ENCODE measurements around the gene TGFBR3.
A peak's percentile ranks its signal among the peaks of the same experiment; 100 is the strongest.

Gene TGFBR3

DNA sequence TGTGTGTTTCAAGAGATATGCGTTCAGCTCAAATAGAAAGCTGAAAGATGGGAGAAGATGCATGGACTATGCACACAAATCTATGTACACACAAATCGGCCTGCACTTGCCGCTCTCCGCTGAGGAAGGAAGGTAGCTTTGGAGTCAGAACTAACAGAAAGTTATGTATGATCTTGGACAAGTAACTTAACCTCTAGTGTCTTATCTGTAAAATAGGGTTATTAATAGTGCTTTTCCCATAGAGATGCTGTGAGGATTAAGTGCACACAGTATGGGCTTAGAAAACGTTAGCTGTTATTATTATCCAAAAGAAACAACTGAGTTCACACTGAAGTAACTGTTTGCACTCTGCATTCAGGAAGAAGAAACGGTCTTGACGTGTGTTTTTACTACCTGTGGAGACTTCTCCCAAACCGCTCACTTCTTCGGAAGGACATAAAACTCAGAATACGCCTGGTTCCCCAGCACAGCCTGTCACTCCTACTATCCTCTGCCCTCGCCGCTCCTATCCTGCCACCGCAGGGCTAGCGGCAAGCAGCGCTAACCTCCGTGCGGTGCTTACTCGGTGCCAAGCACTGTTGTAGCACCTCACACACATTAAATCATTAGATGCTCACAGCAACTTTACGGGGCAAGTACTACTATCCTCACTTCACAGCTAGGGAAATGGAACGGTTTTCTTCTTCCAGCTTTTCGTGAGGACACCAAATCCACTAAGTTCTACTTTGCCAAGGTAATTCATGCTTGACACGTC is 1.3 kb downstream of the TGFBR3 start:
- TF ChIP-seq, protein P1, sequence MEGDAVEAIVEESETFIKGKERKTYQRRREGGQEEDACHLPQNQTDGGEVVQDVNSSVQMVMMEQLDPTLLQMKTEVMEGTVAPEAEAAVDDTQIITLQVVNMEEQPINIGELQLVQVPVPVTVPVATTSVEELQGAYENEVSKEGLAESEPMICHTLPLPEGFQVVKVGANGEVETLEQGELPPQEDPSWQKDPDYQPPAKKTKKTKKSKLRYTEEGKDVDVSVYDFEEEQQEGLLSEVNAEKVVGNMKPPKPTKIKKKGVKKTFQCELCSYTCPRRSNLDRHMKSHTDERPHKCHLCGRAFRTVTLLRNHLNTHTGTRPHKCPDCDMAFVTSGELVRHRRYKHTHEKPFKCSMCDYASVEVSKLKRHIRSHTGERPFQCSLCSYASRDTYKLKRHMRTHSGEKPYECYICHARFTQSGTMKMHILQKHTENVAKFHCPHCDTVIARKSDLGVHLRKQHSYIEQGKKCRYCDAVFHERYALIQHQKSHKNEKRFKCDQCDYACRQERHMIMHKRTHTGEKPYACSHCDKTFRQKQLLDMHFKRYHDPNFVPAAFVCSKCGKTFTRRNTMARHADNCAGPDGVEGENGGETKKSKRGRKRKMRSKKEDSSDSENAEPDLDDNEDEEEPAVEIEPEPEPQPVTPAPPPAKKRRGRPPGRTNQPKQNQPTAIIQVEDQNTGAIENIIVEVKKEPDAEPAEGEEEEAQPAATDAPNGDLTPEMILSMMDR (IDR thresholded peaks at IDR 0.05; ENCODE audit: low read length), result no peak
- TF ChIP-seq EZH2 (IDR thresholded peaks at IDR 0.05; ENCODE audit: borderline replicate concordance, low read length), result no peak
- Histone ChIP-seq H3K36me3 (ENCODE audit: insufficient read depth, low read length) (no peaks in the 10 kb centered on the region), H3K4me3 (ENCODE audit: low read depth, low read length, poor library complexity, severe bottlenecking) (peak overlapping the region; percentile 53), H3K27me3 (ENCODE audit: insufficient read depth, low read length) (no peaks in the 10 kb centered on the region), H3K9me3 (ENCODE audit: low read length) (no peaks in the 10 kb centered on the region), H4K20me1 (ENCODE audit: insufficient read depth, low read length) (no peaks in the 10 kb centered on the region), H3F3A (ENCODE audit: insufficient read depth, low read length) (no peaks in the 10 kb centered on the region), H3K79me2 (ENCODE audit: insufficient read depth, low read length) (no peaks in the 10 kb centered on the region), H2AFZ (ENCODE audit: low read length) (no peak overlapping the region), H3K4me2 (ENCODE audit: low read length) (peak overlapping the region; percentile 68), H3K9me2 (ENCODE audit: low read depth, low read length) (no peaks in the 10 kb centered on the region), H3K27ac (ENCODE audit: low read depth, low read length, poor library complexity, severe bottlenecking) (no peak overlapping the region), H3K9ac (ENCODE audit: low read length) (no peak overlapping the region), H3K4me1 (ENCODE audit: insufficient read depth, low read length, severe bottlenecking) (peaks cover 4% of the 10 kb centered on the region)

DNA sequence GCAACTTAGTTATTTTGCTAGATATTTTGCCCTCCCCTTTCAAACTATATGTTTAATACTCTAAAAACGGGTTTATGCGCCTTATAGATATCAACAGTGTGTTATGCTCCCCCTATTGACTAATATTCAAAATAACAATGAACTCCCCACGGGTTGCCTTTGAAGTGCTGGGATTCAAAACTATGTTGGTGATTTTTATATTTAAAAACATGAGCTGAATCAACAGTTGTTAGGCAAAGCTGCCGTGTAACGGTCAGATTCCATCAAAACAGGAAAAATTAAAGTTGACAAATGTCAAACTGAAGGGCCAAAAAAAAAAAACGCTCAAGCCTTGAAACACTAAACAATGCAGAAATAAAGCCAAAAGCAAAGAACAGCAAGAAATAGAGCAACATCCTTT is 2.5 kb downstream of the TGFBR3 start:
- Histone ChIP-seq H4K20me1 (ENCODE audit: insufficient read depth, low read length) (no peaks in the 10 kb centered on the region), H3K79me2 (ENCODE audit: insufficient read depth, low read length) (no peaks in the 10 kb centered on the region), H3K9me2 (ENCODE audit: low read depth, low read length) (no peaks in the 10 kb centered on the region), H3K4me3 (ENCODE audit: low read depth, low read length, poor library complexity, severe bottlenecking) (no peak overlapping the region), H3F3A (ENCODE audit: insufficient read depth, low read length) (no peaks in the 10 kb centered on the region), H3K4me1 (ENCODE audit: insufficient read depth, low read length, severe bottlenecking) (peaks cover 4% of the 10 kb centered on the region), H3K36me3 (ENCODE audit: insufficient read depth, low read length) (no peaks in the 10 kb centered on the region), H2AFZ (ENCODE audit: low read length) (no peak overlapping the region), H3K4me2 (ENCODE audit: low read length) (no peak overlapping the region), H3K27ac (ENCODE audit: low read depth, low read length, poor library complexity, severe bottlenecking) (no peak overlapping the region), H3K27me3 (ENCODE audit: insufficient read depth, low read length) (no peaks in the 10 kb centered on the region), H3K9me3 (ENCODE audit: low read length) (no peaks in the 10 kb centered on the region), H3K9ac (ENCODE audit: low read length) (no peak overlapping the region)
- TF ChIP-seq, protein P1 (IDR thresholded peaks at IDR 0.05; ENCODE audit: low read length), result peak; percentile 48
- TF ChIP-seq EZH2 (IDR thresholded peaks at IDR 0.05; ENCODE audit: borderline replicate concordance, low read length), result no peak

DNA sequence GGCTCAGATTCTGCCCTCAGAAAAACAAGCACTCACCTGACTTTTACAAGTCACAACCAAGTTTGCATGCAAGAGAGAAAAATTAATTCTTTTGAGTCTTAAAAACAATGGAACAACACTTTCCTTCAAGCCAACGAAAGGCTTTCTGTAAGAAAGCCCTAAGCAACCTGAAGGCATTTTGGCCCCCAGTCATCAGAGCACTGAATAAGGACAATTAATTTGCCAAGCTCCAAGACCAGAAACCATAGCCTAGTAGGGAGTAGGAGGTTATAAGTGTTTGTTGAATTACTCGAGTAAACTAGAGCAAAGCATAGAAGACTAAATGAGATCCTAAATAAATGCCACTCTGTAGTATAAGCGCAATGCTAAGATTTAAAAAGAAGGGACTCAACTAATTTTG is 4.7 kb downstream of the TGFBR3 start:
- Histone ChIP-seq H3K9ac (ENCODE audit: low read length) (no peak overlapping the region), H3K4me2 (ENCODE audit: low read length) (no peak overlapping the region), H4K20me1 (ENCODE audit: insufficient read depth, low read length) (no peaks in the 10 kb centered on the region), H3K4me1 (ENCODE audit: insufficient read depth, low read length, severe bottlenecking) (peaks cover 4% of the 10 kb centered on the region), H3K9me2 (ENCODE audit: low read depth, low read length) (no peaks in the 10 kb centered on the region), H3K4me3 (ENCODE audit: low read depth, low read length, poor library complexity, severe bottlenecking) (no peak overlapping the region), H2AFZ (ENCODE audit: low read length) (no peak overlapping the region), H3K27ac (ENCODE audit: low read depth, low read length, poor library complexity, severe bottlenecking) (no peak overlapping the region), H3K79me2 (ENCODE audit: insufficient read depth, low read length) (no peaks in the 10 kb centered on the region), H3F3A (ENCODE audit: insufficient read depth, low read length) (no peaks in the 10 kb centered on the region), H3K9me3 (ENCODE audit: low read length) (no peaks in the 10 kb centered on the region), H3K36me3 (ENCODE audit: insufficient read depth, low read length) (no peaks in the 10 kb centered on the region), H3K27me3 (ENCODE audit: insufficient read depth, low read length) (no peaks in the 10 kb centered on the region)
- TF ChIP-seq, protein P1 (IDR thresholded peaks at IDR 0.05; ENCODE audit: low read length), result no peak
- TF ChIP-seq EZH2 (IDR thresholded peaks at IDR 0.05; ENCODE audit: borderline replicate concordance, low read length), result no peak
